ENCODE measurements around the gene BFSP2. TPM values are rescaled to one million over a fixed set of nuclear protein-coding genes. Genes with fewer than 3 reads are reported as not detected.

BFSP2 gene
- total RNA-seq, 4 donors from 2014 or later = not detected

- no peaks in the 10 kb centered on the region for H3K9me3 ChIP-seq
- no peak for DNase-seq
- no peaks in the 10 kb centered on the region for H3K27me3 ChIP-seq
- TF ChIP-seq, protein P1, sequence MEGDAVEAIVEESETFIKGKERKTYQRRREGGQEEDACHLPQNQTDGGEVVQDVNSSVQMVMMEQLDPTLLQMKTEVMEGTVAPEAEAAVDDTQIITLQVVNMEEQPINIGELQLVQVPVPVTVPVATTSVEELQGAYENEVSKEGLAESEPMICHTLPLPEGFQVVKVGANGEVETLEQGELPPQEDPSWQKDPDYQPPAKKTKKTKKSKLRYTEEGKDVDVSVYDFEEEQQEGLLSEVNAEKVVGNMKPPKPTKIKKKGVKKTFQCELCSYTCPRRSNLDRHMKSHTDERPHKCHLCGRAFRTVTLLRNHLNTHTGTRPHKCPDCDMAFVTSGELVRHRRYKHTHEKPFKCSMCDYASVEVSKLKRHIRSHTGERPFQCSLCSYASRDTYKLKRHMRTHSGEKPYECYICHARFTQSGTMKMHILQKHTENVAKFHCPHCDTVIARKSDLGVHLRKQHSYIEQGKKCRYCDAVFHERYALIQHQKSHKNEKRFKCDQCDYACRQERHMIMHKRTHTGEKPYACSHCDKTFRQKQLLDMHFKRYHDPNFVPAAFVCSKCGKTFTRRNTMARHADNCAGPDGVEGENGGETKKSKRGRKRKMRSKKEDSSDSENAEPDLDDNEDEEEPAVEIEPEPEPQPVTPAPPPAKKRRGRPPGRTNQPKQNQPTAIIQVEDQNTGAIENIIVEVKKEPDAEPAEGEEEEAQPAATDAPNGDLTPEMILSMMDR (IDR thresholded peaks at IDR 0.05) = no peak
- TF ChIP-seq POLR2A (IDR thresholded peaks at IDR 0.05) = no peak
- intact Hi-C loops (cut with DNase I) = no loop called here
- no peak overlapping the region for H3K4me3 ChIP-seq (replicated peaks in 1 of 3)
- H3K27ac ChIP-seq = no peak overlapping the region
- no peaks in the 10 kb centered on the region for H3K36me3 ChIP-seq
- WGBS, 2 donors = 83 to 90% methylated on average over 3 of the region's 3 CpGs
- H3K4me1 ChIP-seq = peaks cover 8 to 18% of the 10 kb centered on the region in 2 donors
Measured at GRCh38 chr3:133455281-133455680, 55.4 kb downstream of the BFSP2 start.

DNA sequence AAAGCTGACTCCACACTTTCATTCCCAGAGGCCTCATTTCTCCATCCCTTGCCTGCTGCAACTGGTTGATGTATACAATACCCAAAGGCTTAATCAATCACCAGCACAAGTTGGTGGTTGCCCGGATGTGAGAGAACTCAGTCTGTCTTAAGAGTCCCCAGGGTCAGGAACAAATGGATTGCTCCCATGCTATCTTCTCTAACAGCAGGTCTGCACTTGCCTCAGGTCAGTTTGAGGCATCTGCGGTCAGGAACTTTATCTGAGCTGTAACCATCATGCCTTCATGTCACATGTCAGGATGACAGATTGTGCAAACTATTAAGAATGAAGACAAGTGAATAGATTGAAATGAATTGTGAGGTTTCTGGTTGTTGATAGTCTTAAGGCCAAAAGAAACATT is 56.1 kb downstream of the BFSP2 start:
- H3K36me3 ChIP-seq = no peaks in the 10 kb centered on the region
- intact Hi-C loops (cut with DNase I) = no loop called here
- H3K4me1 ChIP-seq = peaks cover 8 to 24% of the 10 kb centered on the region in 2 donors
- no peak for DNase-seq
- TF ChIP-seq POLR2A (IDR thresholded peaks at IDR 0.05) = no peak
- TF ChIP-seq, protein P1 (IDR thresholded peaks at IDR 0.05) = no peak
- H3K27ac ChIP-seq = no peak overlapping the region
- H3K27me3 ChIP-seq = no peaks in the 10 kb centered on the region
- H3K4me3 ChIP-seq (replicated peaks in 1 of 3) = no peak overlapping the region
- no peaks in the 10 kb centered on the region for H3K9me3 ChIP-seq
- 85 to 92% methylated on average over 2 of the region's 2 CpGs for WGBS, 2 donors

GRCh38 chr3:133457025-133457424 is 57.2 kb downstream of the BFSP2 start:
- H3K4me3 ChIP-seq (replicated peaks in 1 of 3) = no peak overlapping the region
- no peaks in the 10 kb centered on the region for H3K9me3 ChIP-seq
- peaks cover 8 to 29% of the 10 kb centered on the region in 2 donors for H3K4me1 ChIP-seq
- no peak for TF ChIP-seq POLR2A (IDR thresholded peaks at IDR 0.05)
- TF ChIP-seq, protein P1 (IDR thresholded peaks at IDR 0.05) = no peak
- H3K36me3 ChIP-seq = no peaks in the 10 kb centered on the region
- intact Hi-C loops (cut with DNase I) = no loop called here
- DNase-seq = no peak
- no peak overlapping the region for H3K27ac ChIP-seq
- no peaks in the 10 kb centered on the region for H3K27me3 ChIP-seq
- WGBS, 2 donors = 61 to 72% methylated on average over 3 of the region's 3 CpGs

GRCh38 chr3:133457465-133458067 is 57.7 kb downstream of the BFSP2 start:
- intact Hi-C loops (cut with DNase I) = no loop called here

GRCh38 chr3:133459400-133459799 is 59.5 kb downstream of the BFSP2 start:
- no peaks in the 10 kb centered on the region for H3K27me3 ChIP-seq
- no peak overlapping the region for H3K4me3 ChIP-seq (replicated peaks in 1 of 3)
- intact Hi-C loops (cut with DNase I) = no loop called here
- WGBS, 2 donors = 11 to 12% methylated on average over 6 of the region's 6 CpGs
- H3K36me3 ChIP-seq = no peaks in the 10 kb centered on the region
- DNase-seq = peak; percentile 74 to 79
- peak overlapping the region; percentile 30 to 68 (median 53) for H3K27ac ChIP-seq
- TF ChIP-seq POLR2A (IDR thresholded peaks at IDR 0.05) = peak in 1 of 2 donors; percentile 64
- TF ChIP-seq, protein P1 (IDR thresholded peaks at IDR 0.05) = no peak
- no peaks in the 10 kb centered on the region for H3K9me3 ChIP-seq
- peaks cover 19 to 41% of the 10 kb centered on the region in 2 donors for H3K4me1 ChIP-seq

More at GRCh38 chr3:133457465-133458067, 57.7 kb downstream of the BFSP2 start:
- no peak overlapping the region for H3K27ac ChIP-seq
- no peaks in the 10 kb centered on the region for H3K9me3 ChIP-seq
- no peaks in the 10 kb centered on the region for H3K27me3 ChIP-seq
- TF ChIP-seq POLR2A (IDR thresholded peaks at IDR 0.05) = no peak
- TF ChIP-seq, protein P1 (IDR thresholded peaks at IDR 0.05) = no peak
- no peak for DNase-seq
- H3K4me3 ChIP-seq (replicated peaks in 1 of 3) = no peak overlapping the region
- H3K36me3 ChIP-seq = no peaks in the 10 kb centered on the region
- 93% methylated on average over 1 of the region's 1 CpG for WGBS, 2 donors
- peaks cover 8 to 29% of the 10 kb centered on the region in 2 donors for H3K4me1 ChIP-seq
